Naive thymus-derived CD8-positive, alpha-beta T cell (primary cell): ENCODE results near the gene SH3RF3. TPM values are rescaled to one million over a fixed set of nuclear protein-coding genes. Genes with fewer than 3 reads are reported as not detected.
A peak's percentile ranks its signal among the peaks of the same experiment; 100 is the strongest.

ENCODE experiments used
- ATAC-seq, 2 donors: fragments of 150-1000 bp; cut with Tn5 transposase in 1 of 2; sonication (Bioruptor Pico), chemical (Tn5 transposase) in 1 of 2; 1 replicate in 1 of 2; 2 replicates in 1 of 2; pipeline ENCODE4 v1.10.0; 2021; ENCODE audit warnings: mild to moderate bottlenecking in 2 of 2, moderate library complexity in 2 of 2
- POLR2A ChIA-PET: fragments of 350-600 bp; sonication (Branson Sonifier 250); formaldehyde crosslinking; loops from one replicate; lab custom pipeline; 2021; ENCODE audit warnings: antibody characterized with exemption; lab: Charles Lee
- DNase-seq, 10 donors: peaks; one replicate each; pipeline versions ENCODE4 v3.0.0 to v3.0.0-alpha.2; 2020 to 2022
- H3K27ac Mint-ChIP-seq, 10 donors: one replicate each; pipeline ENCODE4 v1.8.0; 2020 to 2022; ENCODE audit warnings: mild to moderate bottlenecking in 10 of 10, mixed read lengths in 10 of 10, moderate library complexity in 4 of 10, inconsistent platforms in 1 of 10
- H3K27me3 Mint-ChIP-seq, 5 donors: one replicate each; pipeline ENCODE4 v1.8.0; 2021 to 2022; ENCODE audit warnings: mixed read lengths in 5 of 5
- H3K36me3 Mint-ChIP-seq, 3 donors: one replicate each; pipeline ENCODE4 v1.8.0; 2020 to 2022; ENCODE audit warnings: mixed read lengths in 3 of 3, mild to moderate bottlenecking in 2 of 3, inconsistent platforms in 1 of 3
- H3K4me1 Mint-ChIP-seq, 4 donors: one replicate each; pipeline ENCODE4 v1.8.0; 2021 to 2022; ENCODE audit warnings: mixed read lengths in 4 of 4
- H3K4me3 Mint-ChIP-seq, 10 donors: one replicate each; pipeline ENCODE4 v1.8.0; 2020 to 2022; ENCODE audit warnings: mild to moderate bottlenecking in 10 of 10, mixed read lengths in 10 of 10, moderate library complexity in 6 of 10, inconsistent platforms in 1 of 10
- H3K9me3 Mint-ChIP-seq, 9 donors: one replicate each; pipeline ENCODE4 v1.8.0; 2020 to 2022; ENCODE audit warnings: mixed read lengths in 9 of 9, mild to moderate bottlenecking in 3 of 9, inconsistent platforms in 1 of 9, moderate library complexity in 1 of 9
- polyA plus RNA-seq, 3 donors: library from polyadenylated mRNA; unstranded; fragments of 300-500 nt; fragmentation: Illumina TruSeq; gene quantifications; one replicate each; pipeline ENCODE4 v1.2.3, GENCODE V29; 2021
- total RNA-seq, 8 experiments: library from RNA in 2 of 8; stranded (reverse) in 2 of 8; gene quantifications; one replicate each; pipeline ENCODE4 v1.2.3 and lab custom pipeline; 2021 to 2026

The SH3RF3 gene
- total and polyA plus RNA-seq, 5 experiments from 2014 or later, result 0.39 to 15.1 (median 4.4) TPM

DNA sequence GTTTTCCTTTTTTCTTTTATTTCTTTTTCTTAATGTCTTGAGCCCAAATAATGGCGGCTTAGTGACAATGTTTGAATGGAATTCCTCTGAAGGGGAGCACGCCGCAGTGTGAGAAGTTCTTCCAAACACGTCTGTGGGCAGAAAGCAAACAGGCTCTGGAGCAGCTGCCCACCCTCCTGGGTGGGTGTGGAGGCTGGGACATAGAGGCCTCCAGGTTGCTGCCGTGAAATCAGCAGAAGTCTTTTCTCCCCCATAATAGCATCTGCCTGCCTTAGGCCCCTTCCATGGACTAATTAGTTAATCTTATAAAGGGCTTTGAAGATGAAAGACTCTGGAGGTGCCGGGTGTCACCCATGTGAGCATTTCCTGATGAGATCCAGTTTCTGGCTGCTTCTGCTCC, 213.9 kb downstream of the SH3RF3 start:
- Mint-ChIP-seq H3K4me1 (peaks cover 14 to 63% (median 48%) of the 10 kb centered on the region in 4 donors), H3K4me3 (no peak overlapping the region), H3K27ac (peak overlapping the region in 1 of 10 donors; percentile 61), H3K36me3 (no peaks in the 10 kb centered on the region), H3K27me3 (peaks cover 0 to 7% (median 0%) of the 10 kb centered on the region in 5 donors), H3K9me3 (no peaks in the 10 kb centered on the region)
- DNase-seq (no peak), ATAC-seq (no peak)
- POLR2A ChIA-PET, result no interaction called here

DNA sequence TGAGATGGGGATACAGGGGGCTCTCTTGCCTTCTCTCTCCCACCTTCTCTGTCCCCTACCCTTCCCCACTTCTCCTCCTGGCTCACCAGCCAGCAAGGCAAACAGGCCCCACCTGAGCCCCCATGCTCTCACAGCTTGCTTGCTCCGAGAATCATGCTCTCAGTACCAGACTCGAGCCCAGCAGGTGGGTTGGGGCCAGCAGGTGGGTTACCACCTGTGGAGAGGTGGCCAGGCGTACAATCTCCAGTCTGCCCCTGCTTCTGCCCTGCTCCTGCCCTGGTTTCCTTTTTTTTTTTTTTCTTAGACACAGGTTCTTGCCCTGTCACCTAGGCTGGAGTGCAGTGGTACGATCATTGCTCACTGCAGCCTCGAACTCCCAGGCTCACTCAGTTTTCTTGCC, 214.5 kb downstream of the SH3RF3 start:
- H3K9me3 Mint-ChIP-seq, result no peaks in the 10 kb centered on the region
- H3K27me3 Mint-ChIP-seq, result peaks cover 0 to 3% (median 0%) of the 10 kb centered on the region in 5 donors
- H3K27ac Mint-ChIP-seq, result peak overlapping the region in 2 of 10 donors; percentile 60 to 61
- no peak for ATAC-seq
- H3K4me3 Mint-ChIP-seq, result no peak overlapping the region
- H3K36me3 Mint-ChIP-seq, result no peaks in the 10 kb centered on the region
- POLR2A ChIA-PET, result no interaction called here
- peaks cover 18 to 69% (median 53%) of the 10 kb centered on the region in 4 donors for H3K4me1 Mint-ChIP-seq
- no peak for DNase-seq

DNA sequence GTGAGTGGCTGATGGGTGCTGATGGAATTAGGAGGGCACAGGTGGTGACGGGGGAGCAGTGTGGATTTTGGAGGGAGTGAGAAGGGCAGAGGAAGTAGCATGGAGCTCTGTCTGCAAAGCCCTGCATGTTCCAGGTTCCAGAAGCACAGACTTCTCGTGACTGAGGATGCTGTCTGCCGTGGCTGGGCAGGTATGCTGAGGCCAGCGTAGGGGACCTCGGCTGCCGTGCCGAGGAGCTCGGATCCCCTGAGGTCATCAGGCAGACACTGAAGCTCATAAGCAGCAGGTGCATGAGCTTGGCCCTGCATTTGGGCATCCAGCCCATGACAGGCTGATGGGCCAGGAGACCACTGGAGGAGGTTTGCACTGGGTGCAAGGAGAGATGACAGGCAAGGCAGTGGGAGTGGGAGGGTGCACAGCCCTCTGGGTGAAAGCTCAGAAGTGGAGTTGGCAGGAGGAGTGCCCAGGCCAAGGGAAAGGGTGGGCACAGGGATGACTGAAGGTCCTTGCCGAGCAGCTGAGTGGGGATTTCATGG, 215.3 kb downstream of the SH3RF3 start:
- ATAC-seq, result no peak
- Mint-ChIP-seq H3K4me1 (peaks cover 22 to 77% (median 61%) of the 10 kb centered on the region in 4 donors), H3K4me3 (peak overlapping the region in 1 of 10 donors; percentile 12), H3K36me3 (no peaks in the 10 kb centered on the region), H3K9me3 (no peaks in the 10 kb centered on the region), H3K27me3 (no peaks in the 10 kb centered on the region), H3K27ac (peak overlapping the region in 6 of 10 donors; percentile 27 to 89 (median 52))
- DNase-seq, result no peak
- POLR2A ChIA-PET, result interaction anchor here (0.5 kb wide), 1 partner anchor 10 kb away, joined by 4 read pairs; no protein-coding TSS in a partner anchor

DNA sequence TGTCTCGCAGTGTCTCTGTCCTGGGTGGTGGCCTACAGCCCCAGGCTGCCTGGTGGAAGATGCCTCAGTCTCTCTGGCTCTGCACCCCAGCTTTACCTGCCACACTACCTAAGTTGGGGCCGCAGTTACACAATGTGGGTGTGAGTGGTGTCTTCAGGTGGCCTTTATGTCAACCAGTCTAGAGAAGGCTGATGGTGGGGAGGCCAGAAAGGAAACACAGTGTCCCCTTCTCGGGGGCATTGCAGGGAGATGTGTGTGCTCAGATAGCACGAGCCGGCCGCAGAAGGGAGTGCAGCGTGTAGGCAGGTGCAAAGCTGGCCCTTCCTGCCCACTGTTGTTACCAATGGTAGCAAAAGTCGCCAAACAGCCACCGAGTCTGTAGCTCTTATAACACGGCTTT, 216.1 kb downstream of the SH3RF3 start:
- Mint-ChIP-seq H3K9me3 (no peaks in the 10 kb centered on the region), H3K27ac (peak overlapping the region in 1 of 10 donors; percentile 69)

GRCh38 chr2:109345653-109346480, 216.9 kb downstream of the SH3RF3 start:
- Mint-ChIP-seq H3K27ac (peak overlapping the region; percentile 22 to 83 (median 64)), H3K9me3 (no peaks in the 10 kb centered on the region), H3K4me1 (peaks cover 31 to 83% (median 66%) of the 10 kb centered on the region in 4 donors), H3K4me3 (peak overlapping the region in 1 of 10 donors; percentile 48), H3K27me3 (no peaks in the 10 kb centered on the region), H3K36me3 (no peaks in the 10 kb centered on the region)
- no peak for ATAC-seq
- no peak for DNase-seq
- POLR2A ChIA-PET, result no interaction called here

More for the DNA sequence above, 216.1 kb downstream of the SH3RF3 start:
- peaks cover 25 to 83% (median 65%) of the 10 kb centered on the region in 4 donors for H3K4me1 Mint-ChIP-seq
- POLR2A ChIA-PET, result interaction anchor here (0.5 kb wide), 1 partner anchor 11 kb away, joined by 4 read pairs; no protein-coding TSS in a partner anchor
- DNase-seq (no peak), ATAC-seq (no peak)
- H3K27me3 Mint-ChIP-seq, result no peaks in the 10 kb centered on the region
- no peak overlapping the region for H3K4me3 Mint-ChIP-seq
- no peaks in the 10 kb centered on the region for H3K36me3 Mint-ChIP-seq

- H3K36me3 Mint-ChIP-seq, result no peaks in the 10 kb centered on the region
- ATAC-seq (no peak), DNase-seq (no peak)
- no peaks in the 10 kb centered on the region for H3K9me3 Mint-ChIP-seq
- H3K27ac Mint-ChIP-seq, result peak overlapping the region; percentile 22 to 98 (median 76)
- peaks cover 31 to 85% (median 67%) of the 10 kb centered on the region in 4 donors for H3K4me1 Mint-ChIP-seq
- H3K4me3 Mint-ChIP-seq, result peak overlapping the region in 1 of 10 donors; percentile 4
- H3K27me3 Mint-ChIP-seq, result no peaks in the 10 kb centered on the region
- POLR2A ChIA-PET, result no interaction called here
Measured at GRCh38 chr2:109346601-109347228, 217.7 kb downstream of the SH3RF3 start.

GRCh38 chr2:109347626-109348025, 218.6 kb downstream of the SH3RF3 start:
- Mint-ChIP-seq H3K36me3 (no peaks in the 10 kb centered on the region), H3K27me3 (no peaks in the 10 kb centered on the region), H3K9me3 (no peaks in the 10 kb centered on the region), H3K4me1 (peaks cover 31 to 81% (median 67%) of the 10 kb centered on the region in 4 donors), H3K4me3 (peak overlapping the region in 2 of 10 donors; percentile 70 to 71), H3K27ac (peak overlapping the region; percentile 82 to 98 (median 94))
- no peak for DNase-seq
- POLR2A ChIA-PET, result interaction anchor here (1.0 to 1.7 kb wide), 2 partner anchors 12 to 20 kb away, joined by 3 to 6 read pairs; no protein-coding TSS in a partner anchor
- no peak for ATAC-seq

DNA sequence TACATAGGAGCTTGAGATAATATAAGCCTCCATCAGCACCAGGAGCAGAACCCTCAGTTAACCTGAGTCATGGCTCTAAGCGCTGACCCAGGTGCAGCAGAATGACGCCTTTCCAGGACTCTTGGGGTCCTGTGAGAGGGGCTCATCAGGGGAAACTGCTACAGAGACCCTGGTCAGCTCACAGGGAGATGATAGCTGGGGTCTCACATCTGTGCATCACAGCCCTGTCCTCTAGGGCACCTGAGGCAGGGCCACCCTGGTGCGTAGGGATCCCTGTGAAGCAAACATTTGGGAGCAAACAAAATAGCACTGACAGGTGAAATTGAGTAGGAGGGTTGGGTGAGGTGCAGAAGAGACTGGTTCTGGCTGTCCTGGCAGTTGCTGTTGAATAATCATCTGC, 219.2 kb downstream of the SH3RF3 start:
- Mint-ChIP-seq H3K27me3 (no peaks in the 10 kb centered on the region), H3K27ac (peak overlapping the region; percentile 82 to 98 (median 94)), H3K4me3 (peak overlapping the region in 9 of 10 donors; percentile 6 to 81 (median 70)), H3K36me3 (peaks cover 0 to under 1% (median 0%) of the 10 kb centered on the region in 3 donors), H3K4me1 (peaks cover 32 to 80% (median 64%) of the 10 kb centered on the region in 4 donors), H3K9me3 (no peaks in the 10 kb centered on the region)
- peak in 1 of 10 donors; percentile 14 for DNase-seq
- no peak for ATAC-seq
- POLR2A ChIA-PET, result interaction anchor here (1.0 to 2.4 kb wide), 6 partner anchors 12 to 317 kb away, joined by 3 to 21 read pairs (median 8); partner anchors contain the start of gene SH3RF3

DNA sequence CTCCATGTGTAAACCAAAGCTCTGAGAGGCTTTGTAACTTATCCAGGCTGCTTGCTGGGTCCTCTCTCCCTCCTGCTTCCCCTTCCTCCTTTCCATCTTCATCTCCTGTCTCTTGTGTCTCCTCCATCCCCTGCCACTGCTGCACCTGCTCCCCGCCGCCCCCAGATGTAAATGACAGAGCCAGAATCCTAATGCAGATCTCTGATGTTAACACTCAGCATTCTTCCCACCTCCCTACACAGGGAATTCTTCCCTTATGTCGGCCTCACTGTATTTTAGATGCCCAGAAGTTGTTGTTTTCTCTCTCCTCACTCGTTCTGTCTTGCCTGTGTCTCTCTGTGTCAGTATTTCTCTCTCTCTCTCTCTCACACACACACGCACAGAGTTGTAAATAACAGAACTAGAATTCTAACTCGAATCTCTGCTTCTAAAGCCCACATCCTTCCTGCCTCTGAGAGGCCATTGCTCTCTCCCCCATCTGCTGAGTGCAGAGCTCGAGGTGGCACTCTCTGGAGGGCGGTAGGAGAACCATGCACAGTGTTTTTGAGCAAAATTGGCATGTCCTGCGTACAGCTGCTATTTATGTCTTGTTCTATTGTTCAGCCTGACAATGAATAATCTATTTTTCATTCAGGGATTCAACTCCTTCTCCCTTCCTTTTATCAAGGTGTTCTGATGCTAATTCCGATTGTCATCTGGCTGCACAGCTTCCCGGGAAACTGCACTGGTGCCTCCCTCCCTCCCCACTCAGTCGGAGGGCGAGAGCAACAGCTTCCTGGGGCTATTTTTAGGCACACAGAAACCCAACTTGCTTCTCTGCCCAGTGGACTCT, 219.9 kb downstream of the SH3RF3 start:
- Mint-ChIP-seq H3K4me1 (peaks cover 31 to 75% (median 61%) of the 10 kb centered on the region in 4 donors), H3K9me3 (no peaks in the 10 kb centered on the region), H3K27me3 (no peaks in the 10 kb centered on the region), H3K36me3 (peaks cover 0 to 3% (median 0%) of the 10 kb centered on the region in 3 donors), H3K4me3 (peak overlapping the region; percentile 62 to 86 (median 74)), H3K27ac (peak overlapping the region; percentile 82 to 98 (median 94))
- POLR2A ChIA-PET, result interaction anchor here (0.6 to 2.4 kb wide), 13 partner anchors 9 to 633 kb away, joined by 3 to 21 read pairs (median 5); partner anchors contain the start of gene SH3RF3
- ATAC-seq (peak; percentile 99), DNase-seq (peak; percentile 18 to 84 (median 67))

- Mint-ChIP-seq H3K36me3 (peaks cover 0 to 3% (median 0%) of the 10 kb centered on the region in 3 donors), H3K27me3 (no peaks in the 10 kb centered on the region), H3K27ac (peak overlapping the region; percentile 82 to 98 (median 94)), H3K4me3 (peak overlapping the region; percentile 53 to 81 (median 72)), H3K9me3 (no peaks in the 10 kb centered on the region), H3K4me1 (peaks cover 25 to 68% (median 57%) of the 10 kb centered on the region in 4 donors)
- POLR2A ChIA-PET, result interaction anchor here (0.6 to 2.4 kb wide), 11 partner anchors 10 to 318 kb away, joined by 3 to 21 read pairs (median 6); partner anchors contain the start of gene SH3RF3
- ATAC-seq (peak in 1 of 2 donors; percentile 7), DNase-seq (no peak)
Measured at GRCh38 chr2:109349503-109350465, 220.8 kb downstream of the SH3RF3 start.
